B cell (primary cell): ENCODE results near the gene COA8. TPM values are rescaled to one million over a fixed set of nuclear protein-coding genes. Genes with fewer than 3 reads are reported as not detected.

Source experiments
- ATAC-seq: fragments of 200-7000 bp; cut with Tn5 transposase; one replicate; pipeline ENCODE4 v1.10.0; 2021; ENCODE audit warnings: low read depth, mild to moderate bottlenecking, moderate number of reproducible peaks, moderate library complexity
- CTCF ChIA-PET: fragments of 350-600 bp; sonication (Branson Sonifier 250); formaldehyde crosslinking; loops from one replicate; lab custom pipeline; 2021; ENCODE audit warnings: antibody characterized with exemption, inconsistent platforms; lab: Charles Lee
- POLR2A ChIA-PET: fragments of 350-600 bp; sonication (Branson Sonifier 250); formaldehyde crosslinking; loops from one replicate; lab custom pipeline; 2021; ENCODE audit warnings: antibody characterized with exemption; lab: Charles Lee
- DNase-seq: peaks from one replicate; pipeline ENCODE4 v3.0.0; 2013
- H2AFZ ChIP-seq: 2 replicates; pipeline ENCODE4 v1.6.1; 2012; ENCODE audit warnings: mild to moderate bottlenecking, low read depth, low read length; ENCODE audit not compliant: insufficient read depth, poor library complexity, severe bottlenecking
- H3K27ac ChIP-seq, 2 donors: 1 replicate in 1 of 2; 2 replicates in 1 of 2; pipeline ENCODE4 v1.5.1; 2012 to 2013; ENCODE audit warnings: low read length in 2 of 2, mild to moderate bottlenecking in 2 of 2, moderate library complexity in 1 of 2
- H3K27me3 ChIP-seq, 4 experiments: fragments of 200-600 bp in 1 of 4; sonication (generic) in 1 of 4; replicated peaks in 1 of 4; 1 replicate in 2 of 4; 2 replicates in 2 of 4; pipeline versions ENCODE4 v1.6.1 to v1.7.0; 2013 to 2016; ENCODE audit warnings: low read length in 3 of 4, mild to moderate bottlenecking in 2 of 4, mixed read lengths in 1 of 4, moderate library complexity in 1 of 4; ENCODE audit not compliant: insufficient read depth in 4 of 4, control insufficient read depth in 3 of 4; ENCODE audit errors: control extremely low read depth in 1 of 4
- H3K36me3 ChIP-seq, 2 experiments: replicated peaks in 1 of 2; 1 replicate in 1 of 2; 2 replicates in 1 of 2; pipeline versions ENCODE4 v1.6.1 to v1.7.1; 2013; ENCODE audit warnings: low read length in 1 of 2; ENCODE audit not compliant: insufficient read depth in 2 of 2, control insufficient read depth in 1 of 2; ENCODE audit errors: control extremely low read depth in 1 of 2, extremely low read depth in 1 of 2
- H3K4me1 ChIP-seq, 2 donors: fragments of 200-600 bp in 1 of 2; sonication (generic) in 1 of 2; 1 replicate in 1 of 2; 2 replicates in 1 of 2; pipeline versions ENCODE4 v1.5.1 to v1.6.1; 2013 to 2017; ENCODE audit warnings: low read length in 2 of 2; ENCODE audit not compliant: control insufficient read depth in 2 of 2, insufficient read depth in 2 of 2
- H3K4me2 ChIP-seq: replicated peaks from 2 replicates; pipeline ENCODE3; 2012; ENCODE audit warnings: mild to moderate bottlenecking, low read depth, low read length; ENCODE audit not compliant: poor library complexity, severe bottlenecking
- H3K4me3 ChIP-seq, 5 experiments: fragments of 200-600 bp in 1 of 5; sonication (generic) in 1 of 5; 1 replicate in 3 of 5; 2 replicates in 2 of 5; pipeline versions ENCODE4 v1.5.1 to v1.7.0; 2011 to 2016; ENCODE audit warnings: low read length in 4 of 5, mild to moderate bottlenecking in 4 of 5, low read depth in 2 of 5, control low read depth in 1 of 5, moderate library complexity in 1 of 5; ENCODE audit not compliant: insufficient read depth in 1 of 5; ENCODE audit errors: control extremely low read depth in 1 of 5, extremely low read depth in 1 of 5
- H3K79me2 ChIP-seq: fragments of 200-600 bp; sonication (generic); one replicate; pipeline ENCODE4 v1.6.0; 2016; ENCODE audit warnings: low read length; ENCODE audit not compliant: control insufficient read depth, insufficient read depth
- H3K9ac ChIP-seq: fragments of 200-600 bp; sonication (generic); 2 replicates; pipeline ENCODE4 v1.6.1; 2017; ENCODE audit warnings: mild to moderate bottlenecking, low read length, moderate library complexity
- H3K9me3 ChIP-seq, 3 donors: one replicate each; pipeline versions ENCODE4 v1.6.1 to v1.7.1; 2013; ENCODE audit warnings: low read length in 2 of 3; ENCODE audit not compliant: control insufficient read depth in 2 of 3, insufficient read depth in 1 of 3; ENCODE audit errors: control extremely low read depth in 1 of 3
- H4K20me1 ChIP-seq: 2 replicates; pipeline ENCODE4 v1.6.0; 2012; ENCODE audit warnings: mild to moderate bottlenecking, low read length; ENCODE audit not compliant: insufficient read depth, control insufficient read depth, poor library complexity, severe bottlenecking
- H3K27ac Mint-ChIP-seq: one replicate; pipeline ENCODE4 v1.8.0; 2021; ENCODE audit warnings: mixed read lengths
- H3K27me3 Mint-ChIP-seq: one replicate; pipeline ENCODE4 v1.8.0; 2021; ENCODE audit warnings: mixed read lengths
- H3K4me1 Mint-ChIP-seq: one replicate; pipeline ENCODE4 v1.8.0; 2021; ENCODE audit warnings: mixed read lengths
- H3K4me3 Mint-ChIP-seq: one replicate; pipeline ENCODE4 v1.8.0; 2021; ENCODE audit warnings: mixed read lengths
- H3K9me3 Mint-ChIP-seq: one replicate; pipeline ENCODE4 v1.8.0; 2022; ENCODE audit warnings: mixed read lengths; ENCODE audit not compliant: insufficient read depth
- CTCF ChIP-seq: fragments of 200-600 bp; IDR thresholded peaks from one replicate; pipeline ENCODE4 v1.8.0; 2022; ENCODE audit warnings: antibody characterized with exemption, mild to moderate bottlenecking
- EZH2 ChIP-seq: IDR thresholded peaks from 2 replicates; pipeline ENCODE4 v1.6.1; 2012; ENCODE audit warnings: borderline replicate concordance, low read depth, mild to moderate bottlenecking, moderate library complexity, low read length; ENCODE audit not compliant: insufficient read depth, poor library complexity, severe bottlenecking
- WGBS: methylation state at CpG from one replicate; pipeline ENCODE4 v1.1.5; 2013; ENCODE audit warnings: missing lambda C conversion rate; ENCODE audit not compliant: insufficient coverage; 5-methylcytosine and 5-hydroxymethylcytosine counted together
- intact Hi-C: fragments of 100-400 bp; cut with micrococcal nuclease; formaldehyde crosslinking; loops from one replicate; pipeline ENCODE4 v1.10.0; 2022
- polyA plus RNA-seq: library from polyadenylated mRNA; depleted of rRNA; stranded (reverse); fragments of >200 nt; gene quantifications from 2 replicates; pipeline ENCODE4 v1.2.3, GENCODE V29; 2012
- total RNA-seq, 2 donors: library from RNA; stranded (reverse); fragments of 120-200 nt in 1 of 2; gene quantifications; 1 replicate in 1 of 2; 2 replicates in 1 of 2; pipeline versions ENCODE4 v1.2.3 to v1.2.4, GENCODE V29; 2013 to 2022

The COA8 gene
- total and polyA plus RNA-seq, 2 donors (not counting 1 experiment from before 2014, with no cell fraction given), result 7.5 to 24.9 TPM

DNA sequence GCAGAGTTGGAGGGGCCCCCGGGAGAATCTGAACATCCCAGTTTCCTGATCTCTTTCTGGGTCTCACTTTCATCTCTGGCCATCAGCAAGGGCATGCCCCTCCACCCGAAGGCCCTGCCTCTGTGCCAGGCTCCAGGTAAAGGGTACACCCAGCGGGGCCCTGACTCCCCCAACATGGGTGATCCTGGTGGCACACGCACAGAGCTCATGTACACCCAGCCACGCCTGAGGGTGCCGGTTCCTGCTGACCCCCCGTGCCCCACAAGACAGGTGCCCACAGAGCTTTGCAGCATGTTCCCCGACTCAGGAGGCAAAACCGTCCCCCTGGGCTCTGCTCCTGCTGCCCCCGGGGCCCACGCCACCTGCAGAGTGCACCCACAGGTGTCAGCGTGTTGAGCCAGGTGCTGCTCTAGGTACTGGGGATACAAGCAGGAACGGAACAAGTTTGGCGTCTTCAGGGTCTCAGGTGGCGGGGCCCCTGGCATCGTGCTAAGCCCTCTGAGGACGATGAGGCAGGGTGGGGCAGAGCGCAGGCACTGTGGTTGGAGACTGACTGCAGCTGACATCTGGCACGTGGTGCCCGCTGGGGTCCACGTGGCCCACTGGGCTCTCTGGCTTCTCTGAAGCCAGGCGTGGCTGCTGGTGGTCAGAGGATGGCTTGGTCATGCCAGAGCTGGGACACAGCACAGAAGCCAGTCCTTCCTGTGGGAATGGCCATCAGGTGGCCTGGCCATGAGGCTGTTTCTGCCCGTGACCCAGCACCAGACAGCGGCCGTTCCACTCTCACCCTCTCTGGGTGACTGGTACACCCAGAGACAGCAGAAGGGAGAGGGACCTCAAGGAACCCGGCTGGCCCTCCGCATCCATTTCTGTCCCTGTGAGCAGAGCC, 14.1 kb upstream of the COA8 start:
- ChIA-PET POLR2A (no interaction called here), CTCF (interaction anchor here (1.3 to 9.3 kb wide), 4 partner anchors 11 to 48 kb away, joined by 3 to 128 read pairs (median 26); partner anchors contain the start of gene TRMT61A)
- Histone ChIP-seq H2AFZ (no peak overlapping the region), H3K4me3 (no peak overlapping the region), H3K4me2 (no peak overlapping the region), H3K4me1 (peaks cover 0 to 6% of the 10 kb centered on the region in 2 donors), H3K27ac (no peak overlapping the region), H3K79me2 (peaks cover 46% of the 10 kb centered on the region), H4K20me1 (peaks cover 39% of the 10 kb centered on the region), H3K9ac (no peak overlapping the region), H3K36me3 (peaks cover 0 to 3% of the 10 kb centered on the region in 2 experiments), H3K27me3 (peaks cover 0 to 6% (median 0%) of the 10 kb centered on the region in 4 experiments), H3K9me3 (no peaks in the 10 kb centered on the region)
- intact Hi-C loops, result loop anchor here (5.0 kb wide), 1 partner anchor 471 kb away; no protein-coding TSS in a partner anchor
- TF ChIP-seq EZH2 (no peak), CTCF (no peak)
- no peak overlapping the region for H3K27ac Mint-ChIP-seq
- H3K9me3 Mint-ChIP-seq, result no peaks in the 10 kb centered on the region
- no peaks in the 10 kb centered on the region for H3K27me3 Mint-ChIP-seq
- peaks cover 4% of the 10 kb centered on the region for H3K4me1 Mint-ChIP-seq
- DNase-seq, result no peak
- no peak for ATAC-seq
- 90% methylated on average over 27 of the region's 27 CpGs for WGBS
- H3K4me3 Mint-ChIP-seq, result no peak overlapping the region
